ENCODE measurements around the gene ARID1B. TPM values are rescaled to one million over a fixed set of nuclear protein-coding genes. Genes with fewer than 3 reads are reported as not detected.

Gene ARID1B
- total and polyA plus RNA-seq, 7 experiments from 2014 or later: 17.5 to 164 (median 139) TPM

- Histone ChIP-seq H3K9me3 (ENCODE audit: control insufficient read depth in 2 of 3, low read length in 3 of 3) (no peaks in the 10 kb centered on the region), H3K27ac (ENCODE audit: low read depth, low read length) (no peak overlapping the region), H3K27me3 (ENCODE audit: control insufficient read depth in 2 of 2, insufficient read depth in 2 of 2, low read length in 2 of 2) (no peaks in the 10 kb centered on the region), H3K4me1 (ENCODE audit: control insufficient read depth in 2 of 2, insufficient read depth in 2 of 2, low read length in 2 of 2) (no peaks in the 10 kb centered on the region), H3K4me3 (ENCODE audit: low read length) (no peak overlapping the region), H3K36me3 (ENCODE audit: control insufficient read depth in 2 of 3, insufficient read depth in 3 of 3, low read length in 3 of 3) (no peaks in the 10 kb centered on the region)
- no peak for DNase-seq
- ATAC-seq: no peak
- no peak overlapping the region for H3K27ac Mint-ChIP-seq
- peaks cover 0 to 3% (median 0%) of the 10 kb centered on the region in 11 donors for H3K9me3 Mint-ChIP-seq
- intact Hi-C loops (cut with micrococcal nuclease): no loop called here
- peaks cover 1 to 8% (median 6%) of the 10 kb centered on the region in 7 donors for H3K4me1 Mint-ChIP-seq
- no peak overlapping the region for H3K4me3 Mint-ChIP-seq
- no peaks in the 10 kb centered on the region for H3K27me3 Mint-ChIP-seq
- CTCF ChIA-PET: no interaction called here
- POLR2A ChIA-PET: no interaction called here
- H3K36me3 Mint-ChIP-seq: no peaks in the 10 kb centered on the region
Observed at GRCh38 chr6:157215717-157216116, 438.5 kb downstream of the ARID1B start.

DNA sequence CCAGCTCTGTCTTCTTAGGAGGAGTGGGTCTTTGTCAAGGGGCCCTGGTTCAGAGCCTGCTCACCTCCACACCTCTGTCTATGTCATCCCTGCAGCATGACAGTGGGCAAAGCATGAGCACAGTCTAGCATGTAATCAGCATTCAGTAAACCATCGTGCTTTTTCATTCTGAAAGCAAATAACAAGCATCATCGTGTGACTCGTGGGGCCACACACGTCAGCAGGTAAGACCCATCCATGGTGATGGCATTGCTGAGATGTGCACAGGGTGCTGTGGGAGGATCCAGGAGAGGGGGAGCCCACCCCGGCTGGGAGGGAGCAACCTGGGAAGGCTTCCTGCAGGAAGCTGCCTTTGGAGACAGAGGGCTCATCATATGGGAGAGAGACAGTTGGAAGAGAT lies 439.4 kb downstream of the ARID1B start:
- Mint-ChIP-seq H3K27me3 (peaks cover 0 to 3% (median 0%) of the 10 kb centered on the region in 5 donors), H3K36me3 (no peaks in the 10 kb centered on the region), H3K27ac (peak overlapping the region in 3 of 9 donors; percentile 2 to 52 (median 22)), H3K4me1 (peaks cover 10 to 17% (median 12%) of the 10 kb centered on the region in 7 donors), H3K4me3 (peak overlapping the region in 1 of 10 donors; percentile 9), H3K9me3 (peaks cover 0 to 3% (median 0%) of the 10 kb centered on the region in 11 donors)
- Histone ChIP-seq H3K9me3 (ENCODE audit: control insufficient read depth in 2 of 3, low read length in 3 of 3) (no peaks in the 10 kb centered on the region), H3K4me1 (ENCODE audit: control insufficient read depth in 2 of 2, insufficient read depth in 2 of 2, low read length in 2 of 2) (peaks cover 0 to 1% of the 10 kb centered on the region in 2 donors), H3K36me3 (ENCODE audit: control insufficient read depth in 2 of 3, insufficient read depth in 3 of 3, low read length in 3 of 3) (no peaks in the 10 kb centered on the region), H3K4me3 (ENCODE audit: low read length) (no peak overlapping the region), H3K27me3 (ENCODE audit: control insufficient read depth in 2 of 2, insufficient read depth in 2 of 2, low read length in 2 of 2) (no peaks in the 10 kb centered on the region), H3K27ac (ENCODE audit: low read depth, low read length) (no peak overlapping the region)
- ChIA-PET POLR2A (no interaction called here), CTCF (no interaction called here)
- ATAC-seq (no peak), DNase-seq (no peak)
- intact Hi-C loops (cut with micrococcal nuclease): no loop called here

- Histone ChIP-seq H3K36me3 (ENCODE audit: control insufficient read depth in 2 of 3, insufficient read depth in 3 of 3, low read length in 3 of 3) (no peaks in the 10 kb centered on the region), H3K27me3 (ENCODE audit: control insufficient read depth in 2 of 2, insufficient read depth in 2 of 2, low read length in 2 of 2) (no peaks in the 10 kb centered on the region), H3K4me1 (ENCODE audit: control insufficient read depth in 2 of 2, insufficient read depth in 2 of 2, low read length in 2 of 2) (peaks cover 0 to 9% of the 10 kb centered on the region in 2 donors), H3K9me3 (ENCODE audit: control insufficient read depth in 2 of 3, low read length in 3 of 3) (no peaks in the 10 kb centered on the region), H3K4me3 (ENCODE audit: low read length) (no peak overlapping the region), H3K27ac (ENCODE audit: low read depth, low read length) (no peak overlapping the region)
- H3K27me3 Mint-ChIP-seq: peaks cover 0 to 4% (median 1%) of the 10 kb centered on the region in 5 donors
- ChIA-PET CTCF (no interaction called here), POLR2A (no interaction called here)
- peak overlapping the region in 1 of 9 donors; percentile 74 for H3K27ac Mint-ChIP-seq
- intact Hi-C loops (cut with micrococcal nuclease): no loop called here
- DNase-seq (no peak), ATAC-seq (no peak)
- no peaks in the 10 kb centered on the region for H3K36me3 Mint-ChIP-seq
- H3K9me3 Mint-ChIP-seq: peaks cover 0 to 3% (median 0%) of the 10 kb centered on the region in 11 donors
- no peak overlapping the region for H3K4me3 Mint-ChIP-seq
- peaks cover 14 to 24% (median 19%) of the 10 kb centered on the region in 7 donors for H3K4me1 Mint-ChIP-seq
Observed at GRCh38 chr6:157217198-157217893, 440.2 kb downstream of the ARID1B start.

GRCh38 chr6:157217894-157218370 lies 440.8 kb downstream of the ARID1B start:
- ATAC-seq (no peak), DNase-seq (peak in 1 of 9 donors; percentile 13)
- no peaks in the 10 kb centered on the region for H3K36me3 ChIP-seq (ENCODE audit: control insufficient read depth in 2 of 3, insufficient read depth in 3 of 3, low read length in 3 of 3)
- no peak overlapping the region for H3K4me3 ChIP-seq (ENCODE audit: low read length)
- Mint-ChIP-seq H3K9me3 (peaks cover 0 to 3% (median 0%) of the 10 kb centered on the region in 11 donors), H3K36me3 (no peaks in the 10 kb centered on the region), H3K4me1 (peaks cover 20 to 30% (median 24%) of the 10 kb centered on the region in 7 donors), H3K27me3 (peaks cover 0 to 4% (median 2%) of the 10 kb centered on the region in 5 donors), H3K27ac (no peak overlapping the region), H3K4me3 (no peak overlapping the region)
- no peak overlapping the region for H3K27ac ChIP-seq (ENCODE audit: low read depth, low read length)
- H3K27me3 ChIP-seq (ENCODE audit: control insufficient read depth in 2 of 2, insufficient read depth in 2 of 2, low read length in 2 of 2): no peaks in the 10 kb centered on the region
- POLR2A ChIA-PET: no interaction called here
- CTCF ChIA-PET: no interaction called here
- H3K4me1 ChIP-seq (ENCODE audit: control insufficient read depth in 2 of 2, insufficient read depth in 2 of 2, low read length in 2 of 2): peaks cover 0 to 15% of the 10 kb centered on the region in 2 donors
- H3K9me3 ChIP-seq (ENCODE audit: control insufficient read depth in 2 of 3, low read length in 3 of 3): no peaks in the 10 kb centered on the region
- intact Hi-C loops (cut with micrococcal nuclease): no loop called here

- Histone ChIP-seq H3K27me3 (ENCODE audit: control insufficient read depth in 2 of 2, insufficient read depth in 2 of 2, low read length in 2 of 2) (no peaks in the 10 kb centered on the region), H3K27ac (ENCODE audit: low read depth, low read length) (no peak overlapping the region), H3K4me3 (ENCODE audit: low read length) (no peak overlapping the region), H3K36me3 (ENCODE audit: control insufficient read depth in 2 of 3, insufficient read depth in 3 of 3, low read length in 3 of 3) (no peaks in the 10 kb centered on the region), H3K4me1 (ENCODE audit: control insufficient read depth in 2 of 2, insufficient read depth in 2 of 2, low read length in 2 of 2) (peaks cover 0 to 21% of the 10 kb centered on the region in 2 donors), H3K9me3 (ENCODE audit: control insufficient read depth in 2 of 3, low read length in 3 of 3) (no peaks in the 10 kb centered on the region)
- DNase-seq: peak in 1 of 9 donors; percentile 20
- ChIA-PET POLR2A (no interaction called here), CTCF (no interaction called here)
- peaks cover 0 to 5% (median 2%) of the 10 kb centered on the region in 5 donors for H3K27me3 Mint-ChIP-seq
- no peak overlapping the region for H3K27ac Mint-ChIP-seq
- ATAC-seq: no peak
- intact Hi-C loops (cut with micrococcal nuclease): no loop called here
- H3K4me1 Mint-ChIP-seq: peaks cover 25 to 37% (median 27%) of the 10 kb centered on the region in 7 donors
- H3K4me3 Mint-ChIP-seq: no peak overlapping the region
- no peaks in the 10 kb centered on the region for H3K36me3 Mint-ChIP-seq
- peaks cover 0 to 3% (median 0%) of the 10 kb centered on the region in 11 donors for H3K9me3 Mint-ChIP-seq
Observed at GRCh38 chr6:157218371-157219198, 441.4 kb downstream of the ARID1B start.

- Mint-ChIP-seq H3K27me3 (peaks cover 0 to 8% (median 2%) of the 10 kb centered on the region in 5 donors), H3K4me1 (peaks cover 26 to 42% (median 31%) of the 10 kb centered on the region in 7 donors), H3K36me3 (no peaks in the 10 kb centered on the region), H3K27ac (no peak overlapping the region), H3K4me3 (peak overlapping the region in 1 of 10 donors; percentile 32), H3K9me3 (peaks cover 0 to 3% (median 0%) of the 10 kb centered on the region in 11 donors)
- intact Hi-C loops (cut with micrococcal nuclease): loop anchor here (5.0 kb wide), 2 partner anchors 437 to 442 kb away; partner anchors contain the start of gene ARID1B (in 1 of the 2)
- no peaks in the 10 kb centered on the region for H3K9me3 ChIP-seq (ENCODE audit: control insufficient read depth in 2 of 3, low read length in 3 of 3)
- no peak overlapping the region for H3K4me3 ChIP-seq (ENCODE audit: low read length)
- DNase-seq: no peak
- no peak for ATAC-seq
- H3K27me3 ChIP-seq (ENCODE audit: control insufficient read depth in 2 of 2, insufficient read depth in 2 of 2, low read length in 2 of 2): no peaks in the 10 kb centered on the region
- H3K4me1 ChIP-seq (ENCODE audit: control insufficient read depth in 2 of 2, insufficient read depth in 2 of 2, low read length in 2 of 2): peaks cover 0 to 25% of the 10 kb centered on the region in 2 donors
- no peak overlapping the region for H3K27ac ChIP-seq (ENCODE audit: low read depth, low read length)
- ChIA-PET CTCF (no interaction called here), POLR2A (interaction anchor here (0.6 to 1.1 kb wide), 2 partner anchors 54 to 530 kb away, joined by 4 read pairs; no protein-coding TSS in a partner anchor)
- no peaks in the 10 kb centered on the region for H3K36me3 ChIP-seq (ENCODE audit: control insufficient read depth in 2 of 3, insufficient read depth in 3 of 3, low read length in 3 of 3)
Observed at GRCh38 chr6:157219201-157220200, 442.3 kb downstream of the ARID1B start.

Data from naive thymus-derived CD4-positive, alpha-beta T cell (primary cell).